T-helper 17 cell (primary cell): Measurements from ENCODE around the gene NKD1. TPM values are rescaled to one million over a fixed set of nuclear protein-coding genes. Genes with fewer than 3 reads are reported as not detected.
A peak's percentile ranks its signal among the peaks of the same experiment; 100 is the strongest.

Experiments used
- ATAC-seq: fragments of 150-1000 bp; cut with Tn5 transposase; 2 replicates; pipeline ENCODE4 v1.10.0; 2021; ENCODE audit warnings: mild to moderate bottlenecking, moderate library complexity
- DNase-seq, 3 donors: peaks; one replicate each; pipeline versions ENCODE4 v3.0.0 to v3.0.0-alpha.2; 2020 to 2021
- H3K9me3 ChIP-seq: one replicate; pipeline ENCODE4 v1.7.0; 2013; ENCODE audit warnings: low read length, mild to moderate bottlenecking; ENCODE audit not compliant: control insufficient read depth, poor library complexity, severe bottlenecking
- H3K27ac Mint-ChIP-seq: one replicate; pipeline ENCODE4 v1.8.0; 2022; ENCODE audit warnings: mild to moderate bottlenecking, moderate library complexity, mixed read lengths
- H3K27me3 Mint-ChIP-seq: one replicate; pipeline ENCODE4 v1.8.0; 2022; ENCODE audit warnings: mixed read lengths
- H3K36me3 Mint-ChIP-seq: one replicate; pipeline ENCODE4 v1.8.0; 2022; ENCODE audit warnings: low read depth, mixed read lengths
- H3K4me1 Mint-ChIP-seq: one replicate; pipeline ENCODE4 v1.8.0; 2022; ENCODE audit warnings: mild to moderate bottlenecking, mixed read lengths
- H3K4me3 Mint-ChIP-seq: one replicate; pipeline ENCODE4 v1.8.0; 2022; ENCODE audit warnings: mild to moderate bottlenecking, moderate library complexity, mixed read lengths
- total RNA-seq, 4 donors: library from RNA in 2 of 4; stranded (reverse) in 2 of 4; gene quantifications; one replicate each; pipeline ENCODE4 v1.2.3 and lab custom pipeline; 2022 to 2026

NKD1 gene
- total RNA-seq, 2 donors from 2014 or later = 1.5 to 2.8 TPM

DNA sequence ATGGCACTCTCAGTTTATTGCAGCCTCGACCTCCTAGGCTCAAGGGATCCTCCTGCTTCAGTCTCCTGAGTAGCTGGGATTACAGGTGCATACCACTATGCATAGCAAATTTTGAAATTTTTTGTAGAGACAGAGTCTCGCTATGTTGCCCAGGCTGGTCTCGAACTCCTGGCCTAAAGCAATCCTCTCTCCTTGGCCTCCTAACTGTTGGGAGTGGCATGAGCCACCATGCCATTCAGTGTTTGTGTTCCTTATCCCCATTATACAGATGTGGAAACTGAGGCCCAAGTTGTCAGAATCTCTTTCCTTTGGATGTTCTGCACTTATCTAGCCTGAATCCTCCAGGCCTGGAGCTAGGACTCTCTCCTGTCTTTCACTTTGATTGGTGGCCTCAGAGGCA is 40.8 kb upstream of the NKD1 start:
- Mint-ChIP-seq H3K4me3 (no peak overlapping the region), H3K36me3 (peaks cover 2% of the 10 kb centered on the region)
- DNase-seq = no peak

DNA sequence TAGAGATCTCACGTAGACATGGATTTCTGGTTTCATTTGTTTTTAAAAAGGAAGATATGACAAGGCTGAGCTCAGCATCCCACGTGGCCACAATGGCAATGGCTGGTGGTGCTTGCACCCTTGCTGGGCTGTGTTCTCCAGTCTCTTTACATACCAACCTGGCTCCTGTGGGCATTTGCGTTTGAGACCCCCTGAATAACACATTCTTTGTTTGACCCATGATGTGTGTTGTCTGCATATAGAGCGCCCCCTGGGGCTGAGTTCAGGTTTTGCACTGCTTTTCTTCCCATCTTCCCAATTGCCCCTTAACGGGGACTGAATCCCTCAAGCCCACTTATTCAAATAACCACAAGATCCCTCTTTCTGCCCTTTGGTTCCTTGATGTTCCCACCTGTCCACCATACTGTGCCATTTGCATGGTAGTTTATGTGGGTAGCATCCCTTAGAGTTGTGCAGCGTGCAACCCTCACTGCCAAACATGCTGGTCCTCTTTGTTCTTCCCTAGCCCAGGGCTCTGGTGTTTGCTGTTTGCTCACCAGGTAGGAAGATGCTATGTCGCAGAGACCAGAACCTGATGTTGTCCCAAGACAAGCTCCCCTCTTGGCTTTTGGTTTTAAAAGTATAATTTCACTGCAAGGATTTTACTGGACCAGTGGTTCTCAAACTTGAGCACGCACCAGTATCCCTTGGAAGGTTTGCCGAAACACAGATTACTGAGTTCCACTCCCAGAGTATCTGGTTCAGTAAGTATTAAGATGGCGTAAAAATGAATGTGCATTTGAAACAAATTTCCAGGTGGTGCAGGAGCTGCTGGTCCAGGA is 38.5 kb upstream of the NKD1 start:
- no peak for ATAC-seq
- DNase-seq = peak in 2 of 3 donors; percentile 27 to 29
- Mint-ChIP-seq H3K36me3 (peaks cover 2% of the 10 kb centered on the region), H3K27me3 (no peaks in the 10 kb centered on the region), H3K4me3 (no peak overlapping the region), H3K4me1 (peaks cover 4% of the 10 kb centered on the region), H3K27ac (no peak overlapping the region)
- H3K9me3 ChIP-seq = no peaks in the 10 kb centered on the region

More for the DNA sequence above, 40.8 kb upstream of the NKD1 start:
- H3K27ac Mint-ChIP-seq = no peak overlapping the region
- no peak for ATAC-seq
- H3K4me1 Mint-ChIP-seq = peaks cover 4% of the 10 kb centered on the region
- no peaks in the 10 kb centered on the region for H3K9me3 ChIP-seq
- no peaks in the 10 kb centered on the region for H3K27me3 Mint-ChIP-seq

DNA sequence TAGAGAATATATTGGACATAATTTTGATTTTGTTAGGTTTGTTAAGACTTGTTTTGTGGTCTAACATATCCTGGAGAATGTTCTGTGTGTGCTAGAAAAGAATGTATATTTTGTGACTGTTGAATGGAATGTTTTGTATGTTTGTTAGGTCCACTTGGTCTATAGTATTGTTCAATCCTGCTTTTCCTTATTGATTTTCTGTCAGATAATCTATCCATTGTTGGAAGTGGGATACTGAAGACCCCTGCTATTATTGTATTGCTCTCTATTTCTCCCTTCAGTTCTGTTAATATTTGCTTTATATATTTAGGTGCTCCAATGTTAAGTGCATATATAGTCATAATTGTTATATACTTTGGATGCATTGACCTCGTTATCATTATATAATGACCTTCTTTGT is 33.0 kb upstream of the NKD1 start:
- peaks cover 7% of the 10 kb centered on the region for H3K9me3 ChIP-seq
- Mint-ChIP-seq H3K4me1 (no peaks in the 10 kb centered on the region), H3K27me3 (no peaks in the 10 kb centered on the region), H3K36me3 (peaks cover 2% of the 10 kb centered on the region), H3K27ac (no peak overlapping the region), H3K4me3 (no peak overlapping the region)
- DNase-seq (no peak), ATAC-seq (no peak)

DNA sequence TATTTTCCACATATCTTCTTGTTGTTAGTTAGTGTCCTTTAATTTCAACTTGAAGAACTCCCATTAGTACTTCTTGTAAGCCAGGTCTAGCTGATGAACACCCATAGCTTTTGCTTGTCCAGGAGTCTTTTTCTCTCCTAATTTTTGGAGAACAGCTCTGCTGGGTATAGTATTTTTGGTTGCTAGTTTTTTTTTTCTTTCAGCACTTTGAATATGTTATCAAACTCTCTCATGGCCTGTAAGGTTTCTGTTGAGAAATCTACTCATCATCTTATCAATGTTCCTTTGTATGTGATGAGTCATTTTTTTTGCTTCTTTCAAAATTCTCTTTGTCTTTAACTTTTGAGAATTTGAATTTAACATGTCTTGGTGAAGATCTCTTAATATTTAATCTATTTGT is 31.8 kb upstream of the NKD1 start:
- peaks cover 3% of the 10 kb centered on the region for H3K27me3 Mint-ChIP-seq
- no peak for DNase-seq
- H3K27ac Mint-ChIP-seq = no peak overlapping the region
- peaks cover 5% of the 10 kb centered on the region for H3K36me3 Mint-ChIP-seq
- H3K9me3 ChIP-seq = peaks cover 7% of the 10 kb centered on the region
- no peak overlapping the region for H3K4me3 Mint-ChIP-seq
- ATAC-seq = no peak
- no peaks in the 10 kb centered on the region for H3K4me1 Mint-ChIP-seq

DNA sequence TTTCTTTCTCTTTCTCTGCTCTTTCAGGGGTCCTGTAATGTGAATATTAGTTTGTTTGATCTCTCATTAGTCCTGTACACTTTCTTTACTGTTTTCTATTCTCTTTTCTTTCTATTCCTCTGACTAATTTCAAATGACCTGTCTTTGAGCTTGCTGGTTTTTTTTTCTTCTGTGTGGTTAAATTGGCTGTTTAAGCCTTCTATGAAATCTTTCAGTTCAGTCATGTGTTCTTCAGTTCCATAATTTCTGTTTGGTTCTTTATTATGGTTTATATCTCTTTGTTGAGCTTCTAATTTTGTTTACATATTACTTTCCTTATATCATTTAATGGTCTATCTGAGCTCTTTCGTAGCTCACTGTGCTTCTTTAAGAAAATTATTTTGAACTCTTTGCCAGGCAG is 31.3 kb upstream of the NKD1 start:
- Mint-ChIP-seq H3K4me3 (no peak overlapping the region), H3K27ac (no peak overlapping the region), H3K36me3 (peaks cover 5% of the 10 kb centered on the region), H3K27me3 (peaks cover 7% of the 10 kb centered on the region), H3K4me1 (no peaks in the 10 kb centered on the region)
- DNase-seq = no peak
- ATAC-seq = no peak
- peaks cover 7% of the 10 kb centered on the region for H3K9me3 ChIP-seq

DNA sequence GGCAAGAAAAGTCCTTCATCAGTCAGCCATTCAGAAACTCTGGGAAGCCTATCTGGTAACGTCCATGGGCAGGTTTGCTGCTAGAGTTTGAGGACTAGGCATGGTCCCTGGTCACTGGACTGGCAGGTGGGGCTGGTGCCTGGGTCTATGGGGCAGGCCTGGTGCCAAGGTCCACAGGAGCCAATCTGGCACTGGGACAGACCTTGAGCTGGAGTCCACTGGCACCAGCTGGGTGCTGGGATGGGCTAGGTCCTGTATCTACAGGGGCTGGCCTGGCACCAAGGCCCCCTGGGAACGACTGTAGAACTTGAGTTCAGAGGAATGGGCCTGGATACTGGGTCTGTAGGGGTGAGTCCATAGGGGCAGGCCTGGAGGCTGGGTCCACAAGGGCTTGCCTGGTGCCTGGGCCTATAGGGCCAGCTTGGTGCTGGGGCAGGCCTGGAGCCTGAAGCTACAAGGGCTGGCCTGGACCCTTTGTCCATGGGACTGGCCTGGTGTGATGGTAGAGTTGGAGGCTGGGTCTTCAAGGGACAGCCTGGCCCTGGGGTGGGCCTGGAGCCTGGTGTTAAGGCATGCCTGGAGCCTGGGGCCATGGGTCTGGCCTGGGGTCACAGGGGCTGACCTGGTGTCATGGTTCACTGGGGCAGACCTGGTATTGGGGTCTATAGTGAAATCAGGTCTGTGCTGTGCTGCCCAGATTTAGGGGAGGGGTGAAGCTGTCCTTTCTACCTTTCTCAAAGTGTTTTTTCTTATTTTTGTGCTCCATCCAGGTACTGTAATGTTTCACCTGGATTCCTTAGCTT is 30.5 kb upstream of the NKD1 start:
- no peak overlapping the region for H3K27ac Mint-ChIP-seq
- no peaks in the 10 kb centered on the region for H3K4me1 Mint-ChIP-seq
- H3K36me3 Mint-ChIP-seq = peaks cover 5% of the 10 kb centered on the region
- peaks cover 10% of the 10 kb centered on the region for H3K27me3 Mint-ChIP-seq
- ATAC-seq (no peak), DNase-seq (no peak)
- no peak overlapping the region for H3K4me3 Mint-ChIP-seq
- H3K9me3 ChIP-seq = peaks cover 7% of the 10 kb centered on the region

DNA sequence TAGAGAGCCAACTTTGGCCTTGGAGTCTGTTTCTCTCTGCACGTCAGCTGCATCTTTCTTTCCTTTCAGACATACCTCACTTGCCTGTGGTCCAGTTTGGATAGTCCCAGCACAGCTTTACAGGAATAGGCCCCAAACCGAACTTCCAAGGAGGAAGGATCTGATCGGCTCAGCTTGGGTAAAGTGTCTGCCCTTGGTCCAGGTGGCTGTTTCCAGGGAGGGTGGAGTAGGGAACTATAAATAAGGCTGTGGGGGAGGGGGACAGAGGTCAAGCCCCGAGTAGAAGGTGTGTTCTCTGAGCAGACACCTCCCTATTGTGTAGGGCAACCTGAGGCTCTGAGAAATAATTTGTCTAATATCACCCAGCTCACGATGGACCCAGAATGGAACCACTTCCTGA is 29.2 kb upstream of the NKD1 start:
- peaks cover 7% of the 10 kb centered on the region for H3K9me3 ChIP-seq
- peaks cover 5% of the 10 kb centered on the region for H3K36me3 Mint-ChIP-seq
- H3K4me1 Mint-ChIP-seq = no peaks in the 10 kb centered on the region
- H3K4me3 Mint-ChIP-seq = no peak overlapping the region
- DNase-seq (no peak), ATAC-seq (no peak)
- peaks cover 24% of the 10 kb centered on the region for H3K27me3 Mint-ChIP-seq
- H3K27ac Mint-ChIP-seq = no peak overlapping the region

DNA sequence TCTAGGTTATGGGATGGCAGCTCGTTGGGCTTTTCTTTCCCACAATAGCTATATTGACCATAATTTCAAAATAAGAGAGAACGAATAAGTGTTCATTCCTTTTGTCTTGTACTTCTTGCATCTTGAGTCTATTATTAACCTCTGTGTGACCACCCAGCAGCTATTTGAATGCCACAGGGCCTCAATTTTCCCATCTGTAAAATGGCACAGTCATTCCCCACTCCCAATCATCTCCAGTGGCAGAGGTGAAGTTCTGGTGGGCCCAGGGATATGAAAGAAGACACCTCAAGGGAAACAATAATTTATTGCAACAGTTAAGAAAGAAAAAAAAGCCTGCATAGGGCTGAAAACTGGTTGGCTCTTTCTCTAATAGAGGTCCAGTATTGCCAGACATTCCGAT is 28.6 kb upstream of the NKD1 start:
- Mint-ChIP-seq H3K27ac (no peak overlapping the region), H3K36me3 (peaks cover 5% of the 10 kb centered on the region), H3K4me3 (no peak overlapping the region), H3K27me3 (peaks cover 24% of the 10 kb centered on the region), H3K4me1 (no peaks in the 10 kb centered on the region)
- DNase-seq (no peak), ATAC-seq (no peak)
- H3K9me3 ChIP-seq = peaks cover 7% of the 10 kb centered on the region

DNA sequence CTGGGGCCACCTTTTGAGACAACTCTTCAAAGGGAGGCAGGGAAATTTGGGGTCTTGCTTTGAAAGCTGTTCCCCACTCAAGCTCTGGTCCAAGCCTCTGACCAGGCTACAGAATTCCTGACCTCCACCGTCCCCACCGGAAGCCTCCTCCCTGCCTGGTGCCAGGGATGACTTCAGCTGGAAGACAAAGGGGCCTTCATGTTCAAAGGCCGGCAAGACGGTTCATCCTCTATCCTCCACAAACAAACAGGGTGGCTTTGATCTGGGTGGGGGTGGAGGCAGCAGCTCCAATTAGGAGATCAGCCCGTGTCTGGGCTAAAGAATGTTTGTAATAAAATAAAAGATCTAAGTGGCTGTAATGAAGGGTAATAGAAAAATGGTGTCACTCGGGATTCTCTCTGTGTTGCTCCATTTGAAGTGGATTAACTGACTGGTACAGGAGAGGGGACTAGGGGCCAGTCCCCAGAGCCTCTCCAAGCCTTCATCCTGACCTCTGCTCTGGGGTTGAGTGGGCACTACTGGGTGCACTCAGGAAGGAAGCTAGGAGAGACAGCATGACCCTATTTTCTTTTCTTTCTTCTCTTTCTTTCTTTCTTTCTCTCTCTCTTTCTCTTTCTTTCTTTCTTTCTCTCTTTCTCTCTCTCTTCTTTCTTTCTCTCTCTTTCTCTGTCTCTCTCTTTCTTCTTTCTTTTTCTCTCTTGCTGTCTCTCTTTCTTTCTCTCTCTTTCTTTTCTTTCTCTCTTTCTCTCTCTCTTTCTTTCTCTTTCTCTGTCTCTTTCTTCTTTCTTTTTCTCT is 27.5 kb upstream of the NKD1 start:
- DNase-seq (no peak), ATAC-seq (no peak)

DNA sequence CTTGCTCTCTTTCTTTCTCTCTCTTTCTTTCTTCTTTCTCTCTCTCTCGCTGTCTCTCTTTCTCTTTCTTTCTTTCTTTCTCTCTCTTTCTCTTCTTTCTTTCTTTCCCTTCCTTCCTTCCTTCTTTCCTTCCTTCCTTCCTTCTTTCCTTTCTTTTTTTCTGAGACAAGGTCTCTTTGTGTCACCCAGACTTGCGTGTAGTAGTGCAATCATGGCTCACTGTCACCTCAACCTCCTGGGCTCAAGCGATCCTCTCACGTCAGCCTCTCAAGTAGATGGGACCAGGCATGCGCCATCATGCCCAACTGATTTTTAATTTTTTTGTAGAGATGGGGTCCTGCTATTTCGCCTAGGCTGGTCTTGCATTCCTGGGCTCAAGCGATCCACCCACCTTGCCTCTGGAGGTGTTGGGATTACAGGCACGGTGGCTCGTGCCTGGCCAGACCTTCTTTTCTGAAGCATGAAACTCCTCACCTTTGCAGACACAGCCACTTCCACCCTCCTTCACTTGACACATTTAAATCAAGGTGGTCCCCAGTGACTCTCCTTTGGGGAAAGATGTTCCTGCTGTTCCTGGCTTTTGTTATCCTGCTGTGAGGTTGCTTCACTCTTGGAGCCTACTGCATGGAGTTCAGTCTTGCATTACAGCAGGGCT is 26.8 kb upstream of the NKD1 start:
- no peak for DNase-seq
- Mint-ChIP-seq H3K4me3 (no peak overlapping the region), H3K36me3 (peaks cover 6% of the 10 kb centered on the region), H3K27me3 (peaks cover 32% of the 10 kb centered on the region), H3K4me1 (no peaks in the 10 kb centered on the region), H3K27ac (no peak overlapping the region)
- ATAC-seq = no peak
- peaks cover 7% of the 10 kb centered on the region for H3K9me3 ChIP-seq

More for the DNA sequence above, 27.5 kb upstream of the NKD1 start:
- no peaks in the 10 kb centered on the region for H3K4me1 Mint-ChIP-seq
- H3K9me3 ChIP-seq = peaks cover 7% of the 10 kb centered on the region
- peaks cover 25% of the 10 kb centered on the region for H3K27me3 Mint-ChIP-seq
- H3K4me3 Mint-ChIP-seq = no peak overlapping the region
- H3K36me3 Mint-ChIP-seq = peaks cover 5% of the 10 kb centered on the region
- H3K27ac Mint-ChIP-seq = no peak overlapping the region

DNA sequence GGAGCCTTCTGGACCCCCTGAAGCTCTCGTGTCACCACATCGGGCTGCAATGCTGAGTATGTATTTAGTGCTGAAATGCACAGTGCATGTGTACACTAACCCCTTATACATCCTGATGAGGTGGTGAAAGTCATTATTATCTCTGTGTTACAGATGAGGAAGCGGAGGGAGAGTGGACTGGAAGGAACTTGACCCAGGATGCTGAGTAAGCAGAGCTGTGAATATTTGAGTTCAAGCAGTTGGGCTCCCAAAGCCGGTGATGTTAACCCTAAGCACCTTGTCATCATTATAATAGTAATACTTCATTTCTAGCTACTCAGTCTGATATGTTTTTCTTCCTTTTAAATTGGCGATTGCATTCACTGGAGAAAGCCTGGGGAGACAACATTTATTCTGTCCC is 25.9 kb upstream of the NKD1 start:
- H3K9me3 ChIP-seq = peaks cover under 1% of the 10 kb centered on the region
- no peak for ATAC-seq
- H3K4me3 Mint-ChIP-seq = no peak overlapping the region
- peaks cover 6% of the 10 kb centered on the region for H3K36me3 Mint-ChIP-seq
- peaks cover 35% of the 10 kb centered on the region for H3K27me3 Mint-ChIP-seq
- no peak overlapping the region for H3K27ac Mint-ChIP-seq
- no peak for DNase-seq
- H3K4me1 Mint-ChIP-seq = no peaks in the 10 kb centered on the region

DNA sequence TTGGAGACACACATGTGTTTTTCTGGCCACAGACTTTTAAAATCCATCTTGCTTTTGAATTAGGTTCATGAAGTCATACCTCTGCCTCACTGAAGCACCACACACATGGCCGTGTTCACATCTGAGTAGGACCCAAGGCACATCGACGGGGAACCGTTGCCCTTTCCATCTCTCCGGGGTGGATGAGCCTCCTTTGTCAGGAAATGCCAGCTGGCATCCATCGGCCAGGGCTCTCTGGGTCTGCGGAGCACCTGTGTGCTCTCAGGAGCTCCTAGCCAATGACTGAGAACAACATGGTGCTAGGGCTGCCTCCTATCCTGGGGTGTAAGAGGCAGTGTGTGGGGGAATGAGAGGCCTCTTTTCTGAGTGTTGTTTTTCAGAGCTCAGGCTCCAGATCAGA is 24.5 kb upstream of the NKD1 start:
- Mint-ChIP-seq H3K27ac (no peak overlapping the region), H3K4me3 (no peak overlapping the region), H3K36me3 (peaks cover 9% of the 10 kb centered on the region), H3K27me3 (peaks cover 35% of the 10 kb centered on the region), H3K4me1 (no peaks in the 10 kb centered on the region)
- ATAC-seq = no peak
- no peak for DNase-seq
- no peaks in the 10 kb centered on the region for H3K9me3 ChIP-seq

DNA sequence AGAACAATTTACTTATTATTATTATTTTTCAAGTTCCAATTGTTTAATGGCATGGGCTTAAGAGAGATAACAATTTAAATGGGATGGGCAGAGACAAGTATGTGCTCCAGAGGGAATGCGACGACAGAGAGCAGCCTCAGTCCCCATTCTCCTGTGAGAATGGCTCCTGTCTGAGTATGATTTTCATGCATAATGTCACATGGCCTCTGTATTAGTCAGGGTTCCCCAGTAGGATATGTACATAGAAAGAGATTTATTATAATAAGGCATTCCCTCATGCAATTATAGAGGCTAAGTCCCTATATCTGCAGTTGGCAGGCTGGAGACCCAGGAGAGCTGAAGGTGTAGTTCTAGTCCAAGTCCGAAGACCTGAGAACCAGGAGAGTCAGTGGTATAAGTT is 22.9 kb upstream of the NKD1 start:
- DNase-seq (no peak), ATAC-seq (no peak)
- H3K4me3 Mint-ChIP-seq = no peak overlapping the region

More for the DNA sequence above, 22.9 kb upstream of the NKD1 start:
- Mint-ChIP-seq H3K36me3 (peaks cover 9% of the 10 kb centered on the region), H3K4me1 (no peaks in the 10 kb centered on the region), H3K27ac (no peak overlapping the region), H3K27me3 (peaks cover 35% of the 10 kb centered on the region)
- peaks cover under 1% of the 10 kb centered on the region for H3K9me3 ChIP-seq
